H1 (cell line): ENCODE data around the gene MYO15A. TPM values are rescaled to one million over a fixed set of nuclear protein-coding genes. Genes with fewer than 3 reads are reported as not detected.

ENCODE experiments used
- GABPA ChIP-seq: IDR thresholded peaks from 2 replicates; pipeline ENCODE4 v1.6.1; 2011; ENCODE audit warnings: mild to moderate bottlenecking, low read length, moderate library complexity, borderline replicate concordance; ENCODE audit not compliant: insufficient read depth
- polyA plus RNA-seq, 7 experiments: library from polyadenylated mRNA; depleted of rRNA in 3 of 7; stranded (reverse) in 5 of 7; unstranded in 2 of 7; fragments of >200 nt in 5 of 7; fragments of 200-250 nt in 2 of 7; gene quantifications; 1 replicate in 5 of 7; 2 replicates in 1 of 7; 4 replicates in 1 of 7; pipeline versions ENCODE4 v1.2.1 to v1.2.3, GENCODE V29; 2011 to 2013; ENCODE audit warnings: missing spikeins in 2 of 7, mixed read lengths in 2 of 7
- total RNA-seq: library from RNA; stranded (reverse); fragmentation: NEBNext Ultra II Directional; extraction: Animal tissue kit (Norgen Biotek cat#: 25700); gene quantifications from 2 replicates; pipeline ENCODE4 v1.2.1, GENCODE V29; 2021

The MYO15A gene
- total and polyA plus RNA-seq, 2 of the 8 experiments (the other 6 are each of a cell fraction or from before 2014, with no cell fraction given) = 1.6 to 4.2 TPM

DNA sequence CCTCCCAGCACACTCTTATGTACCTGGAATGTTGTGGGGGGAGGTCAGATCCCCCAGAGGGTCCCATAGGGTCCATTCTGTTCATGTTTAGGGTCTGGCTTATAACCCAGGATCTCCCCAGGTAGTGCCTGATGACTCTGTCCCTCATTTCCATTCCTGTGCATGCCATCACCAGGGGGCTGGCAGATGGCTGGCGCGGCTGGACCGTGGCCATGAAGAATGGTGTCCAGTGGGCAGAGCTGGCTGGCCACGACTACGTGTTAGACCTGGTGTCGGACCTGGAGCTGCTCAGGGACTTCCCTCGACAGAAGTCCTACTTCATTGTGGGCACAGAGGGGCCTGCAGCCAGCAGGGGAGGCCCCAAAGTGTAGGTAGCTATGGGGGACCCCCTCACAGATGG lies 40.0 kb downstream of the MYO15A start (continued):
- no peak for TF ChIP-seq GABPA
